HUES64 (cell line): ENCODE measurements around the gene SIDT1.

Experiments
- H3K27ac ChIP-seq: 2 replicates; pipeline ENCODE4 v1.7.0; 2013; ENCODE audit warnings: low read depth, low read length, inconsistent platforms
- H3K27me3 ChIP-seq: 2 replicates; pipeline ENCODE4 v1.6.1; 2013; ENCODE audit warnings: mild to moderate bottlenecking, low read length; ENCODE audit not compliant: insufficient read depth
- H3K36me3 ChIP-seq: 2 replicates; pipeline ENCODE4 v1.6.1; 2013; ENCODE audit warnings: mild to moderate bottlenecking, low read length; ENCODE audit not compliant: insufficient read depth
- H3K4me1 ChIP-seq: 2 replicates; pipeline ENCODE4 v1.6.1; 2013; ENCODE audit warnings: mild to moderate bottlenecking, low read length, moderate library complexity; ENCODE audit not compliant: insufficient read depth
- H3K4me3 ChIP-seq: 2 replicates; pipeline ENCODE4 v1.5.1; 2013; ENCODE audit warnings: mild to moderate bottlenecking, low read length, moderate library complexity
- H3K9ac ChIP-seq: 2 replicates; pipeline ENCODE4 v1.6.1; 2013; ENCODE audit warnings: mild to moderate bottlenecking, low read depth, low read length
- H3K9me3 ChIP-seq: 2 replicates; pipeline ENCODE4 v1.6.1; 2013; ENCODE audit warnings: low read depth, low read length; ENCODE audit not compliant: insufficient read depth
- WGBS: fragments of 150-250, 120-280 bp; methylation state at CpG from one replicate; pipeline ENCODE4 v1.1.7; 2013; ENCODE audit warnings: missing lambda C conversion rate; 5-methylcytosine and 5-hydroxymethylcytosine counted together

SIDT1 gene

GRCh38 chr3:113659996-113660395 lies 127.6 kb downstream of the SIDT1 start:
- Histone ChIP-seq H3K36me3 (peaks cover 27% of the 10 kb centered on the region), H3K4me1 (no peaks in the 10 kb centered on the region), H3K9ac (no peak overlapping the region), H3K4me3 (no peak overlapping the region), H3K9me3 (no peaks in the 10 kb centered on the region), H3K27ac (no peak overlapping the region), H3K27me3 (no peaks in the 10 kb centered on the region)
- 91% methylated on average over 1 of the region's 1 CpG for WGBS

- Histone ChIP-seq H3K4me3 (no peak overlapping the region), H3K27me3 (no peaks in the 10 kb centered on the region), H3K27ac (no peak overlapping the region), H3K4me1 (no peaks in the 10 kb centered on the region), H3K36me3 (peaks cover 27% of the 10 kb centered on the region), H3K9me3 (no peaks in the 10 kb centered on the region), H3K9ac (no peak overlapping the region)
- WGBS: 93% methylated on average over 2 of the region's 2 CpGs
Observed at GRCh38 chr3:113660458-113660857, 128.1 kb downstream of the SIDT1 start.

- no peaks in the 10 kb centered on the region for H3K27me3 ChIP-seq
- H3K9ac ChIP-seq: no peak overlapping the region
- H3K9me3 ChIP-seq: no peaks in the 10 kb centered on the region
- no peak overlapping the region for H3K4me3 ChIP-seq
- H3K27ac ChIP-seq: no peak overlapping the region
- WGBS: 93% methylated on average over 4 of the region's 4 CpGs
- no peaks in the 10 kb centered on the region for H3K4me1 ChIP-seq
- H3K36me3 ChIP-seq: peaks cover 27% of the 10 kb centered on the region
Observed at GRCh38 chr3:113660896-113661295, 128.5 kb downstream of the SIDT1 start.

- Histone ChIP-seq H3K4me1 (peaks cover 1% of the 10 kb centered on the region; the same call in 1 of the 2 replicates), H3K4me3 (no peak overlapping the region), H3K36me3 (peaks cover 27% of the 10 kb centered on the region), H3K27ac (no peak overlapping the region), H3K9ac (no peak overlapping the region), H3K9me3 (no peaks in the 10 kb centered on the region), H3K27me3 (no peaks in the 10 kb centered on the region)
- WGBS: 85% methylated on average over 1 of the region's 1 CpG
Observed at GRCh38 chr3:113662824-113663223, 130.5 kb downstream of the SIDT1 start.

- Histone ChIP-seq H3K27me3 (no peaks in the 10 kb centered on the region), H3K27ac (no peak overlapping the region), H3K36me3 (peaks cover 27% of the 10 kb centered on the region), H3K4me1 (peaks cover 7% of the 10 kb centered on the region), H3K9me3 (no peaks in the 10 kb centered on the region), H3K4me3 (no peak overlapping the region), H3K9ac (no peak overlapping the region)
- 88% methylated on average over 3 of the region's 3 CpGs for WGBS
Observed at GRCh38 chr3:113663324-113663750, 131.0 kb downstream of the SIDT1 start.

- Histone ChIP-seq H3K36me3 (peaks cover 25% of the 10 kb centered on the region), H3K27ac (no peak overlapping the region), H3K4me1 (peaks cover 10% of the 10 kb centered on the region), H3K27me3 (no peaks in the 10 kb centered on the region), H3K9me3 (no peaks in the 10 kb centered on the region), H3K4me3 (no peak overlapping the region), H3K9ac (no peak overlapping the region)
- 67% methylated on average over 1 of the region's 1 CpG for WGBS
Observed at GRCh38 chr3:113663761-113664160, 131.4 kb downstream of the SIDT1 start.

- no peaks in the 10 kb centered on the region for H3K9me3 ChIP-seq
- no peak overlapping the region for H3K9ac ChIP-seq
- no peak overlapping the region for H3K4me3 ChIP-seq
- H3K4me1 ChIP-seq: peaks cover 10% of the 10 kb centered on the region
- H3K27ac ChIP-seq: no peak overlapping the region
- no peaks in the 10 kb centered on the region for H3K27me3 ChIP-seq
- peaks cover 16% of the 10 kb centered on the region for H3K36me3 ChIP-seq
Observed at GRCh38 chr3:113664523-113665094, 132.3 kb downstream of the SIDT1 start.

GRCh38 chr3:113668015-113668414 lies 135.7 kb downstream of the SIDT1 start:
- H3K9me3 ChIP-seq: no peaks in the 10 kb centered on the region
- no peak overlapping the region for H3K4me3 ChIP-seq
- H3K4me1 ChIP-seq: peaks cover 10% of the 10 kb centered on the region
- H3K27ac ChIP-seq: no peak overlapping the region
- no peaks in the 10 kb centered on the region for H3K27me3 ChIP-seq
- 69% methylated on average over 4 of the region's 4 CpGs for WGBS
- no peak overlapping the region for H3K9ac ChIP-seq
- no peaks in the 10 kb centered on the region; the same call in 1 of the 2 replicates for H3K36me3 ChIP-seq

- Histone ChIP-seq H3K27ac (no peak overlapping the region), H3K36me3 (peaks cover 21% of the 10 kb centered on the region; the same call in 1 of the 2 replicates), H3K4me1 (peaks cover 11% of the 10 kb centered on the region), H3K9me3 (no peaks in the 10 kb centered on the region), H3K4me3 (no peak overlapping the region), H3K27me3 (no peaks in the 10 kb centered on the region), H3K9ac (no peak overlapping the region)
- 93% methylated on average over 4 of the region's 4 CpGs for WGBS
Observed at GRCh38 chr3:113673593-113673992, 141.2 kb downstream of the SIDT1 start.

GRCh38 chr3:113676261-113676660 lies 143.9 kb downstream of the SIDT1 start:
- Histone ChIP-seq H3K9ac (no peak overlapping the region), H3K4me1 (peaks cover 10% of the 10 kb centered on the region), H3K27me3 (no peaks in the 10 kb centered on the region), H3K36me3 (0 out of 2 replicates have a peak, but pooled peaks cover 21% of the 10 kb centered on the region), H3K9me3 (no peaks in the 10 kb centered on the region), H3K4me3 (no peak overlapping the region), H3K27ac (no peak overlapping the region)
- WGBS: 100% methylated on average over 2 of the region's 3 CpGs

- Histone ChIP-seq H3K9ac (no peak overlapping the region), H3K9me3 (no peaks in the 10 kb centered on the region), H3K4me3 (no peak overlapping the region), H3K27me3 (no peaks in the 10 kb centered on the region), H3K36me3 (0 out of 2 replicates have a peak, but pooled peaks cover 21% of the 10 kb centered on the region), H3K27ac (no peak overlapping the region; the same call in 1 of the 2 replicates), H3K4me1 (peaks cover 10% of the 10 kb centered on the region)
- no CpG with 5 or more reads among the region's 1 CpG for WGBS
Observed at GRCh38 chr3:113677737-113678136, 145.4 kb downstream of the SIDT1 start.

GRCh38 chr3:113678773-113679172 lies 146.4 kb downstream of the SIDT1 start:
- 96% methylated on average over 4 of the region's 4 CpGs for WGBS
- Histone ChIP-seq H3K27me3 (no peaks in the 10 kb centered on the region), H3K27ac (no peak overlapping the region), H3K4me1 (peaks cover 10% of the 10 kb centered on the region), H3K9me3 (no peaks in the 10 kb centered on the region), H3K36me3 (0 out of 2 replicates have a peak, but pooled peaks cover 17% of the 10 kb centered on the region), H3K9ac (no peak overlapping the region), H3K4me3 (no peak overlapping the region)
